Stomach (tissue), 9 donors: ENCODE data around the gene PPP1R9A. TPM values are rescaled to one million over a fixed set of nuclear protein-coding genes. Genes with fewer than 3 reads are reported as not detected.

Source experiments
- DNase-seq, 2 donors: peaks; one replicate each; pipeline versions ENCODE4 v3.0.0 to v3.0.0-alpha.2; 2013 to 2019
- H3K27ac ChIP-seq, 5 donors: fragments of 200-600 bp in 4 of 5; sonication (generic) in 4 of 5; one replicate each; pipeline ENCODE4 v1.5.1; 2013 to 2019; ENCODE audit warnings: mild to moderate bottlenecking in 1 of 5, moderate library complexity in 1 of 5
- H3K27me3 ChIP-seq, 3 donors: fragments of 200-600 bp; sonication (generic); one replicate each; pipeline ENCODE4 v1.5.1; 2017 to 2019; ENCODE audit warnings: mixed run types in 1 of 3
- H3K36me3 ChIP-seq, 4 donors: fragments of 200-600 bp; sonication (generic); 1 replicate in 3 of 4; 2 replicates in 1 of 4; pipeline ENCODE4 v1.5.1; 2016 to 2019
- H3K4me1 ChIP-seq, 4 donors: fragments of 200-600 bp; sonication (generic); one replicate each; pipeline ENCODE4 v1.5.1; 2016 to 2019
- H3K4me3 ChIP-seq, 4 donors: fragments of 200-600 bp; sonication (generic) in 3 of 4; one replicate each; pipeline ENCODE4 v1.5.1; 2016 to 2019; ENCODE audit warnings: mild to moderate bottlenecking in 1 of 4
- H3K9me3 ChIP-seq, 4 donors: fragments of 200-600 bp; sonication (generic); one replicate each; pipeline ENCODE4 v1.5.1; 2016 to 2019
- EP300 ChIP-seq: sonication (generic); formaldehyde crosslinking; IDR thresholded peaks from one replicate; pipeline ENCODE4 v1.6.1; 2017; ENCODE audit warnings: antibody characterized with exemption
- POLR2A ChIP-seq, 4 donors: fragments of 450-650 bp; IDR thresholded peaks; one replicate each; pipeline ENCODE4 v1.6.1; 2016; ENCODE audit warnings: antibody characterized with exemption in 4 of 4, control low read depth in 2 of 4, mild to moderate bottlenecking in 1 of 4, moderate library complexity in 1 of 4
- POLR2AphosphoS5 ChIP-seq, 3 donors: sonication (generic); formaldehyde crosslinking; IDR thresholded peaks; one replicate each; pipeline ENCODE4 v1.6.1; 2016; ENCODE audit warnings: antibody characterized with exemption in 3 of 3
- WGBS, 5 donors: extraction: QIAGEN DNeasy Blood & Tissue Kit in 3 of 5; methylation state at CpG; one replicate each; pipeline versions ENCODE4 v1.1.5 to v1.1.7; 2013 to 2018; 5-methylcytosine and 5-hydroxymethylcytosine counted together
- intact Hi-C: fragments of 100-400 bp; cut with DNase I; formaldehyde crosslinking; loops from one replicate; pipeline ENCODE4 v1.15.1; 2023; ENCODE audit warnings: low total_unique reads
- polyA plus RNA-seq, 3 donors: library from polyadenylated mRNA; stranded (reverse); fragments of 200-250 nt; gene quantifications; one replicate each; pipeline ENCODE4 v1.2.3, GENCODE V29; 2013
- total RNA-seq, 5 donors: library from RNA; depleted of rRNA; stranded (reverse); fragments of >200 nt; gene quantifications; one replicate each; pipeline versions ENCODE4 v1.1.0 to v1.2.3, GENCODE V29; 2014 to 2016
- TF ChIP-seq, protein P1 (sequence below), 7 experiments: fragments of 450-650 bp in 4 of 7; fragments of 200-600 bp in 3 of 7; sonication (generic) in 3 of 7; IDR thresholded peaks; one replicate each; pipeline ENCODE4 v1.5.1; 2016 to 2019; ENCODE audit warnings: antibody characterized with exemption in 7 of 7, control low read depth in 2 of 7, mild to moderate bottlenecking in 1 of 7
- donor health status: healthy with polysubstance abuse.
- donor health status: Bipolar disorder and iron deficiency.
- donor health status: healthy.

Gene PPP1R9A
- total and polyA plus RNA-seq, 8 donors = 1.4 to 37.1 (median 12.5) TPM

- no peaks in the 10 kb centered on the region for H3K9me3 ChIP-seq
- H3K27ac ChIP-seq = no peak overlapping the region
- no peaks in the 10 kb centered on the region for H3K27me3 ChIP-seq
- H3K4me3 ChIP-seq = no peak overlapping the region
- H3K36me3 ChIP-seq = peaks cover 0 to 30% (median 16%) of the 10 kb centered on the region in 4 donors
- WGBS, 5 donors = 81 to 93% (median 84%) methylated on average over 5 of the region's 5 CpGs
- H3K4me1 ChIP-seq = no peaks in the 10 kb centered on the region
- TF ChIP-seq POLR2A (IDR thresholded peaks at IDR 0.05) = no peak
- no peak for DNase-seq
- intact Hi-C loops = no loop called here
These were observed 362.2 kb downstream of the PPP1R9A start for GRCh38 chr7:95269640-95270039.

- Histone ChIP-seq H3K27ac (no peak overlapping the region), H3K4me1 (no peaks in the 10 kb centered on the region), H3K9me3 (no peaks in the 10 kb centered on the region), H3K27me3 (no peaks in the 10 kb centered on the region), H3K36me3 (peaks cover 0 to 21% (median 16%) of the 10 kb centered on the region in 4 donors), H3K4me3 (no peak overlapping the region)
- DNase-seq = no peak
- TF ChIP-seq POLR2AphosphoS5 (IDR thresholded peaks at IDR 0.05) = no peak
- TF ChIP-seq, protein P1, sequence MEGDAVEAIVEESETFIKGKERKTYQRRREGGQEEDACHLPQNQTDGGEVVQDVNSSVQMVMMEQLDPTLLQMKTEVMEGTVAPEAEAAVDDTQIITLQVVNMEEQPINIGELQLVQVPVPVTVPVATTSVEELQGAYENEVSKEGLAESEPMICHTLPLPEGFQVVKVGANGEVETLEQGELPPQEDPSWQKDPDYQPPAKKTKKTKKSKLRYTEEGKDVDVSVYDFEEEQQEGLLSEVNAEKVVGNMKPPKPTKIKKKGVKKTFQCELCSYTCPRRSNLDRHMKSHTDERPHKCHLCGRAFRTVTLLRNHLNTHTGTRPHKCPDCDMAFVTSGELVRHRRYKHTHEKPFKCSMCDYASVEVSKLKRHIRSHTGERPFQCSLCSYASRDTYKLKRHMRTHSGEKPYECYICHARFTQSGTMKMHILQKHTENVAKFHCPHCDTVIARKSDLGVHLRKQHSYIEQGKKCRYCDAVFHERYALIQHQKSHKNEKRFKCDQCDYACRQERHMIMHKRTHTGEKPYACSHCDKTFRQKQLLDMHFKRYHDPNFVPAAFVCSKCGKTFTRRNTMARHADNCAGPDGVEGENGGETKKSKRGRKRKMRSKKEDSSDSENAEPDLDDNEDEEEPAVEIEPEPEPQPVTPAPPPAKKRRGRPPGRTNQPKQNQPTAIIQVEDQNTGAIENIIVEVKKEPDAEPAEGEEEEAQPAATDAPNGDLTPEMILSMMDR (IDR thresholded peaks at IDR 0.05) = no peak
- no peak for TF ChIP-seq POLR2A (IDR thresholded peaks at IDR 0.05)
- TF ChIP-seq EP300 = no peak
- WGBS, 5 donors = 73 to 95% (median 91%) methylated on average over 2 of the region's 2 CpGs
- intact Hi-C loops = no loop called here
These were observed 368.7 kb downstream of the PPP1R9A start for GRCh38 chr7:95276114-95276513.

- WGBS, 5 donors = 63 to 71% (median 67%) methylated on average over 2 of the region's 2 CpGs
- Histone ChIP-seq H3K4me3 (no peak overlapping the region), H3K27me3 (no peaks in the 10 kb centered on the region), H3K9me3 (no peaks in the 10 kb centered on the region), H3K4me1 (no peaks in the 10 kb centered on the region), H3K36me3 (peaks cover 0 to 16% (median 9%) of the 10 kb centered on the region in 4 donors), H3K27ac (no peak overlapping the region)
- no peak for DNase-seq
- TF ChIP-seq POLR2A (IDR thresholded peaks at IDR 0.05) (no peak), EP300 (no peak), POLR2AphosphoS5 (IDR thresholded peaks at IDR 0.05) (no peak)
- TF ChIP-seq, protein P1 (IDR thresholded peaks at IDR 0.05) = no peak
- intact Hi-C loops = no loop called here
These were observed 372.0 kb downstream of the PPP1R9A start for GRCh38 chr7:95279417-95279816.

GRCh38 chr7:95286096-95286495 lies 378.7 kb downstream of the PPP1R9A start:
- H3K27me3 ChIP-seq = no peaks in the 10 kb centered on the region
- H3K4me1 ChIP-seq = no peaks in the 10 kb centered on the region
- intact Hi-C loops = no loop called here
- WGBS, 5 donors = 59 to 80% (median 73%) methylated on average over 2 of the region's 2 CpGs
- no peak overlapping the region for H3K4me3 ChIP-seq
- H3K27ac ChIP-seq = no peak overlapping the region
- H3K9me3 ChIP-seq = no peaks in the 10 kb centered on the region
- TF ChIP-seq POLR2AphosphoS5 (IDR thresholded peaks at IDR 0.05) (no peak), POLR2A (IDR thresholded peaks at IDR 0.05) (no peak), EP300 (no peak)
- TF ChIP-seq, protein P1 (IDR thresholded peaks at IDR 0.05) = no peak
- no peak for DNase-seq
- H3K36me3 ChIP-seq = peaks cover 0 to 66% (median 20%) of the 10 kb centered on the region in 4 donors

DNA sequence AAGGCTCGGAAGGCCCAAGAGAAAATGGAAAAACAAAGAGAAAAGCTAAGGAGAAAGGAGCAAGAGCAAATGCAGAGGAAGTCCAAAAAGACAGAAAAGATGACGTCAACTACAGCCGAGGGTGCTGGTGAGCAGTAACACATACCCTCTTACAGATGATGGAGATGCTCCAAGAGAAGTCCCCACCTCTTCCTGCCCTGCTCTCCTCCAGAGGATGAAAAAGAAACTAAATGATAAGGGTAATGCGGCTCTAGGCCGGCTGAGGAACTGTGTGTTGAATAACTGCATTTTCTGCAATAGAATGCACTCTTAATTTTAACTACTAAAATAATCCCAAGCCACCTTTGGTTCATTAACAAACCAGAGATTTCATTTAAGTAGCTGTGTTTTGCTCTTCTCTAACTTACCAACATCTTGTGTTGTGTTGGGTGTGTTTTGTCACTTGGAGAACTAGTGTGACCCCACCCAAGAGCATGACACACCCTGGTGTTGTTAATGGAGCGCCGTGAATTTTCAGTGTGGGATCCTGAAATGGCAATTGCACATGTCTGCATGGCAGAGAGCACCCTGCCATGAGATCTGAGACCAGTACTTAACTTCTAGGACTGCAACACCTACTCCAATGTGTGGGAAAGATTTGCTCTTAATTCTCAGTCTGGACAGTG lies 382.9 kb downstream of the PPP1R9A start:
- H3K9me3 ChIP-seq = no peaks in the 10 kb centered on the region
- intact Hi-C loops = no loop called here
- peaks cover 0 to 55% (median 21%) of the 10 kb centered on the region in 4 donors for H3K36me3 ChIP-seq
- TF ChIP-seq POLR2A (IDR thresholded peaks at IDR 0.05) = no peak
- no peak for TF ChIP-seq POLR2AphosphoS5 (IDR thresholded peaks at IDR 0.05)
- TF ChIP-seq, protein P1 (IDR thresholded peaks at IDR 0.05) = no peak
- no peak for TF ChIP-seq EP300
- no peak overlapping the region for H3K4me3 ChIP-seq
- no peaks in the 10 kb centered on the region for H3K4me1 ChIP-seq
- H3K27me3 ChIP-seq = no peaks in the 10 kb centered on the region
- no peak overlapping the region for H3K27ac ChIP-seq
- WGBS, 5 donors = 91 to 96% (median 94%) methylated on average over 7 of the region's 7 CpGs
- no peak for DNase-seq
